Loucy (cell line): ENCODE data around the gene GPR6.

Source experiments
- H2AFZ ChIP-seq: fragments of 200-600 bp; sonication (generic); 2 replicates; pipeline ENCODE4 v1.6.0; 2016; ENCODE audit warnings: antibody characterized with exemption, mild to moderate bottlenecking, low read length, moderate library complexity
- H3F3A ChIP-seq: fragments of 200-600 bp; 2 replicates; pipeline ENCODE4 v1.6.0; 2016; ENCODE audit warnings: antibody characterized with exemption, low read depth, mild to moderate bottlenecking
- H3K27me3 ChIP-seq: fragments of 200-600 bp; sonication (generic); 2 replicates; pipeline ENCODE4 v1.6.1; 2014; ENCODE audit warnings: low read length, mild to moderate bottlenecking; ENCODE audit not compliant: insufficient read depth, poor library complexity, severe bottlenecking
- H3K36me3 ChIP-seq: fragments of 200-600 bp; sonication (generic); 2 replicates; pipeline ENCODE4 v1.6.1; 2016; ENCODE audit warnings: low read length; ENCODE audit not compliant: insufficient read depth
- H3K4me1 ChIP-seq: fragments of 200-600 bp; sonication (generic); 2 replicates; pipeline ENCODE4 v1.5.1; 2014; ENCODE audit warnings: low read length, mild to moderate bottlenecking; ENCODE audit not compliant: insufficient read depth, poor library complexity, severe bottlenecking
- H3K4me2 ChIP-seq: fragments of 200-600 bp; sonication (generic); 2 replicates; pipeline ENCODE4 v1.6.0; 2014; ENCODE audit warnings: antibody characterized with exemption, low read length, low read depth, mild to moderate bottlenecking; ENCODE audit not compliant: poor library complexity, severe bottlenecking
- H3K4me3 ChIP-seq: fragments of 200-600 bp; sonication (generic); 2 replicates; pipeline ENCODE4 v1.5.1; 2014; ENCODE audit warnings: low read length, mild to moderate bottlenecking, mixed read lengths; ENCODE audit not compliant: poor library complexity, severe bottlenecking
- H3K79me2 ChIP-seq: fragments of 200-600 bp; sonication (generic); 2 replicates; pipeline ENCODE4 v1.6.1; 2014; ENCODE audit warnings: low read length; ENCODE audit not compliant: insufficient read depth
- H3K9ac ChIP-seq: fragments of 200-600 bp; sonication (generic); 2 replicates; pipeline ENCODE4 v1.6.0; 2014; ENCODE audit warnings: mild to moderate bottlenecking, low read depth, low read length, moderate library complexity; ENCODE audit not compliant: poor library complexity, severe bottlenecking
- H3K9me2 ChIP-seq: fragments of 200-600 bp; sonication (generic); replicated peaks from 2 replicates; pipeline ENCODE4 v1.6.1; 2016; ENCODE audit warnings: low read depth, low read length, mixed read lengths
- H3K9me3 ChIP-seq: fragments of 200-600 bp; sonication (generic); 2 replicates; pipeline ENCODE4 v1.6.1; 2014; ENCODE audit warnings: mild to moderate bottlenecking, antibody characterized with exemption, low read length, low read depth; ENCODE audit not compliant: insufficient read depth
- H4K20me1 ChIP-seq: fragments of 200-600 bp; sonication (generic); 2 replicates; pipeline ENCODE4 v1.6.0; 2014; ENCODE audit warnings: antibody characterized with exemption, low read length, mild to moderate bottlenecking; ENCODE audit not compliant: insufficient read depth, poor library complexity, severe bottlenecking
- CTCF ChIP-seq: fragments of 200-600 bp; sonication (generic); conservative IDR thresholded peaks from 2 replicates; pipeline ENCODE4 v1.5.1; 2014; ENCODE audit warnings: mild to moderate bottlenecking, antibody characterized with exemption, low read length
- EZH2phosphoT487 ChIP-seq: fragments of 200-600 bp; IDR thresholded peaks from 2 replicates; pipeline ENCODE4 v1.6.1; 2018; ENCODE audit warnings: antibody characterized with exemption, mild to moderate bottlenecking, moderate library complexity, borderline replicate concordance

Gene GPR6

GRCh38 chr6:109944448-109944847, 33.7 kb upstream of the GPR6 start:
- Histone ChIP-seq H3K79me2 (no peaks in the 10 kb centered on the region), H3K9me3 (no peaks in the 10 kb centered on the region), H3K4me2 (no peak overlapping the region), H4K20me1 (no peaks in the 10 kb centered on the region), H3K9ac (no peak overlapping the region), H3K4me1 (no peaks in the 10 kb centered on the region), H2AFZ (no peak overlapping the region), H3K36me3 (no peaks in the 10 kb centered on the region), H3F3A (no peaks in the 10 kb centered on the region), H3K27me3 (no peaks in the 10 kb centered on the region), H3K9me2 (no peaks in the 10 kb centered on the region), H3K4me3 (no peak overlapping the region)
- TF ChIP-seq CTCF, result no peak
- TF ChIP-seq EZH2phosphoT487, result no peak

- Histone ChIP-seq H3K9me3 (no peaks in the 10 kb centered on the region), H3K4me2 (no peak overlapping the region), H3K4me1 (no peaks in the 10 kb centered on the region), H4K20me1 (no peaks in the 10 kb centered on the region), H3K79me2 (no peaks in the 10 kb centered on the region), H2AFZ (no peak overlapping the region), H3F3A (no peaks in the 10 kb centered on the region), H3K4me3 (no peak overlapping the region), H3K9ac (no peak overlapping the region), H3K36me3 (no peaks in the 10 kb centered on the region), H3K9me2 (no peaks in the 10 kb centered on the region), H3K27me3 (no peaks in the 10 kb centered on the region)
- TF ChIP-seq CTCF (no peak), EZH2phosphoT487 (no peak)
Measured at GRCh38 chr6:109945091-109945490, 33.0 kb upstream of the GPR6 start.

- Histone ChIP-seq H3F3A (no peaks in the 10 kb centered on the region), H3K4me2 (no peak overlapping the region), H2AFZ (no peak overlapping the region), H3K9ac (no peak overlapping the region), H3K4me1 (no peaks in the 10 kb centered on the region), H3K4me3 (no peak overlapping the region), H4K20me1 (no peaks in the 10 kb centered on the region), H3K9me3 (no peaks in the 10 kb centered on the region), H3K27me3 (no peaks in the 10 kb centered on the region), H3K9me2 (no peaks in the 10 kb centered on the region), H3K79me2 (no peaks in the 10 kb centered on the region), H3K36me3 (no peaks in the 10 kb centered on the region)
- TF ChIP-seq CTCF, result no peak
- TF ChIP-seq EZH2phosphoT487, result no peak
Measured at GRCh38 chr6:109946979-109947378, 31.1 kb upstream of the GPR6 start.
